KOPT-K1 (cell line): Measurements from ENCODE around the gene CELA2B.
"Not testable (repeated sequence)": the region's sequence is repeated elsewhere in the genome, so short reads cannot be mapped to it uniquely, and the experiment has no call there.

Experiments used
- H3K27ac ChIP-seq: fragments of 200-600 bp; sonication (generic); 2 replicates; pipeline ENCODE4 v1.5.1; 2016; ENCODE audit warnings: antibody characterized with exemption, mild to moderate bottlenecking, low read depth, low read length; ENCODE audit not compliant: poor library complexity, severe bottlenecking
- H3K36me3 ChIP-seq: fragments of 200-600 bp; sonication (generic); 2 replicates; pipeline ENCODE4 v1.5.1; 2017; ENCODE audit warnings: antibody characterized with exemption, mild to moderate bottlenecking, low read length, moderate library complexity; ENCODE audit not compliant: insufficient read depth
- H3K9me3 ChIP-seq: fragments of 200-600 bp; sonication (generic); 2 replicates; pipeline ENCODE4 v1.5.1; 2017; ENCODE audit warnings: antibody characterized with exemption, low read length, mild to moderate bottlenecking; ENCODE audit not compliant: insufficient read depth, poor library complexity, severe bottlenecking

The CELA2B gene

GRCh38 chr1:15492596-15492995 is 16.7 kb downstream of the CELA2B start:
- Histone ChIP-seq H3K36me3 (no peaks in the 10 kb centered on the region), H3K27ac (no peak overlapping the region), H3K9me3 (no peaks in the 10 kb centered on the region)

GRCh38 chr1:15493869-15494390 is 18.0 kb downstream of the CELA2B start:
- H3K9me3 ChIP-seq = no peaks in the 10 kb centered on the region
- no peaks in the 10 kb centered on the region for H3K36me3 ChIP-seq
- H3K27ac ChIP-seq = no peak overlapping the region

- H3K27ac ChIP-seq = no peak overlapping the region
- H3K36me3 ChIP-seq = no peaks in the 10 kb centered on the region
- H3K9me3 ChIP-seq = no peaks in the 10 kb centered on the region
These were observed 24.6 kb downstream of the CELA2B start for GRCh38 chr1:15500184-15501178.

- Histone ChIP-seq H3K36me3 (no peaks in the 10 kb centered on the region), H3K27ac (no peak overlapping the region)
These were observed 25.5 kb downstream of the CELA2B start for GRCh38 chr1:15501208-15502032.

GRCh38 chr1:15504436-15504835 is 28.5 kb downstream of the CELA2B start:
- Histone ChIP-seq H3K9me3 (no peaks in the 10 kb centered on the region), H3K27ac (no peak overlapping the region), H3K36me3 (no peaks in the 10 kb centered on the region)

More at GRCh38 chr1:15501208-15502032, 25.5 kb downstream of the CELA2B start:
- H3K9me3 ChIP-seq = no peaks in the 10 kb centered on the region

GRCh38 chr1:15506831-15507230 is 30.9 kb downstream of the CELA2B start:
- no peaks in the 10 kb centered on the region for H3K36me3 ChIP-seq
- no peak overlapping the region for H3K27ac ChIP-seq
- H3K9me3 ChIP-seq = no peaks in the 10 kb centered on the region

- H3K9me3 ChIP-seq = no peaks in the 10 kb centered on the region
- H3K27ac ChIP-seq = no peak overlapping the region
- no peaks in the 10 kb centered on the region for H3K36me3 ChIP-seq
These were observed 31.4 kb downstream of the CELA2B start for GRCh38 chr1:15507278-15507677.

- Histone ChIP-seq H3K9me3 (no peaks in the 10 kb centered on the region), H3K27ac (no peak overlapping the region), H3K36me3 (no peaks in the 10 kb centered on the region)
These were observed 33.0 kb downstream of the CELA2B start for GRCh38 chr1:15508700-15509487.

GRCh38 chr1:15509586-15509985 is 33.7 kb downstream of the CELA2B start:
- H3K27ac ChIP-seq = no peak overlapping the region
- H3K9me3 ChIP-seq = no peaks in the 10 kb centered on the region
- no peaks in the 10 kb centered on the region for H3K36me3 ChIP-seq

GRCh38 chr1:15510611-15511405 is 34.9 kb downstream of the CELA2B start:
- H3K9me3 ChIP-seq = no peaks in the 10 kb centered on the region
- no peaks in the 10 kb centered on the region for H3K36me3 ChIP-seq
- no peak overlapping the region for H3K27ac ChIP-seq

- Histone ChIP-seq H3K9me3 (no peaks in the 10 kb centered on the region), H3K36me3 (no peaks in the 10 kb centered on the region), H3K27ac (no peak overlapping the region)
These were observed 37.3 kb downstream of the CELA2B start for GRCh38 chr1:15513192-15513591.

- Histone ChIP-seq H3K36me3 (no peaks in the 10 kb centered on the region), H3K27ac (no peak overlapping the region), H3K9me3 (no peaks in the 10 kb centered on the region)
These were observed 38.0 kb downstream of the CELA2B start for GRCh38 chr1:15513919-15514318.

- H3K27ac ChIP-seq, H3K36me3 ChIP-seq, H3K9me3 ChIP-seq: not testable (repeated sequence)
These were observed 38.7 kb downstream of the CELA2B start for GRCh38 chr1:15514557-15514956.
